Lung (tissue), 12 donors: ENCODE results near the gene LOXL1. TPM values are rescaled to one million over a fixed set of nuclear protein-coding genes. Genes with fewer than 3 reads are reported as not detected.

Experiments
- ATAC-seq: fragments of 200-7000 bp; cut with Tn5 transposase; one replicate; pipeline ENCODE4 v1.9.1; 2020; ENCODE audit warnings: moderate number of reproducible peaks; ENCODE audit not compliant: insufficient read depth, low FRiP score
- DNase-seq, 3 donors: peaks; one replicate each; pipeline ENCODE4 v3.0.0-alpha.2; 2013 to 2017
- H3K27ac ChIP-seq, 2 donors: one replicate each; pipeline ENCODE4 v1.5.1; 2013; ENCODE audit warnings: mild to moderate bottlenecking in 2 of 2, moderate library complexity in 2 of 2, control low read depth in 1 of 2, inconsistent platforms in 1 of 2, low read depth in 1 of 2, low read length in 1 of 2
- H3K27me3 ChIP-seq, 3 donors: one replicate each; pipeline ENCODE4 v1.5.1; 2013; ENCODE audit warnings: low read length in 2 of 3; ENCODE audit not compliant: control insufficient read depth in 3 of 3, insufficient read depth in 3 of 3
- H3K36me3 ChIP-seq, 4 donors: one replicate each; pipeline ENCODE4 v1.5.1; 2013; ENCODE audit warnings: low read length in 4 of 4, mild to moderate bottlenecking in 1 of 4, moderate library complexity in 1 of 4; ENCODE audit not compliant: control insufficient read depth in 4 of 4, insufficient read depth in 4 of 4
- H3K4me1 ChIP-seq, 5 donors: one replicate each; pipeline ENCODE4 v1.5.1; 2013; ENCODE audit warnings: low read length in 5 of 5, mild to moderate bottlenecking in 2 of 5, moderate library complexity in 1 of 5; ENCODE audit not compliant: control insufficient read depth in 5 of 5, insufficient read depth in 5 of 5
- H3K4me3 ChIP-seq: one replicate; pipeline ENCODE4 v1.5.1; 2013; ENCODE audit warnings: mild to moderate bottlenecking, control low read depth, moderate library complexity
- H3K9ac ChIP-seq, 2 donors: one replicate each; pipeline ENCODE4 v1.5.1; 2013; ENCODE audit warnings: low read length in 2 of 2, control low read depth in 1 of 2; ENCODE audit not compliant: insufficient read depth in 1 of 2
- H3K9me3 ChIP-seq, 4 donors: one replicate each; pipeline ENCODE4 v1.5.1; 2013; ENCODE audit warnings: low read length in 3 of 4, mild to moderate bottlenecking in 1 of 4, moderate library complexity in 1 of 4; ENCODE audit not compliant: control insufficient read depth in 4 of 4, insufficient read depth in 3 of 4
- WGBS, 2 donors: extraction: QIAGEN DNeasy Blood & Tissue Kit; methylation state at CpG; one replicate each; pipeline ENCODE4 v1.1.7; 2013; 5-methylcytosine and 5-hydroxymethylcytosine counted together
- polyA plus RNA-seq, 2 donors: library from polyadenylated mRNA; stranded (reverse); fragments of 200-250 nt; gene quantifications; one replicate each; pipeline ENCODE4 v1.2.1, GENCODE V29; 2013
- total RNA-seq, 2 donors: library from RNA; depleted of rRNA in 1 of 2; stranded (reverse); fragments of >200 nt in 1 of 2; gene quantifications; one replicate each; pipeline ENCODE4 v1.2.1, GENCODE V29; 2014 to 2021
- TF ChIP-seq, protein P1 (sequence below): IDR thresholded peaks from 2 replicates; pipeline ENCODE4 v1.5.1; 2012; ENCODE audit warnings: mild to moderate bottlenecking; ENCODE audit errors: control extremely low read depth, extremely low read depth
- donor health status: control.
- donor health status: control.
- donor health status: Bipolar disorder and iron deficiency.
- donor health status: healthy.
- donor health status: DM: yes; HTN: yes; CAD: no.

The LOXL1 gene
- total and polyA plus RNA-seq, 4 donors = 9.4 to 25.3 (median 14.3) TPM

DNA sequence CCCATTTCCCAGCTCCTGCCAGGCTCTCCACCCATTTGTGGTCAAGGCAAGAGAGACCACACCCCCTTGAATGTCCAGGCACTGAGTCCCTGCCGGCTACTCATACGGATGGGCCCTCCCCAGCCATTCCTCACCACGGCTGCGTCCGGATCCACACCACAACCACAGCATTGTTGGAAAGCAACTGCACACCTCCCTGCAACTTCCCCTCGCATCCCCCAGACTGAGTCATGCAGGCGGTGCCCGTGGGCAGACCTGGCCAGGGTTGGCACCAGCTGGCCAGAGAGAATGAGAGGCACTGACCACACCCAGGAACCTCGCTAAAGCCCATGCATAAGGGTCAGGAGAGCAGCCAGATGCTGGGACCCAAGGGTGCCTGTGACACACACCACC lies 30.5 kb downstream of the LOXL1 start:
- peaks cover 0 to 11% (median 0%) of the 10 kb centered on the region in 4 donors for H3K36me3 ChIP-seq
- H3K4me3 ChIP-seq = no peak overlapping the region
- no peak overlapping the region for H3K27ac ChIP-seq
- DNase-seq = no peak
- no peaks in the 10 kb centered on the region for H3K9me3 ChIP-seq
- no peak overlapping the region for H3K9ac ChIP-seq
- 15 to 30% methylated on average over 9 of the region's 9 CpGs for WGBS, 2 donors
- no peaks in the 10 kb centered on the region for H3K27me3 ChIP-seq
- TF ChIP-seq, protein P1, sequence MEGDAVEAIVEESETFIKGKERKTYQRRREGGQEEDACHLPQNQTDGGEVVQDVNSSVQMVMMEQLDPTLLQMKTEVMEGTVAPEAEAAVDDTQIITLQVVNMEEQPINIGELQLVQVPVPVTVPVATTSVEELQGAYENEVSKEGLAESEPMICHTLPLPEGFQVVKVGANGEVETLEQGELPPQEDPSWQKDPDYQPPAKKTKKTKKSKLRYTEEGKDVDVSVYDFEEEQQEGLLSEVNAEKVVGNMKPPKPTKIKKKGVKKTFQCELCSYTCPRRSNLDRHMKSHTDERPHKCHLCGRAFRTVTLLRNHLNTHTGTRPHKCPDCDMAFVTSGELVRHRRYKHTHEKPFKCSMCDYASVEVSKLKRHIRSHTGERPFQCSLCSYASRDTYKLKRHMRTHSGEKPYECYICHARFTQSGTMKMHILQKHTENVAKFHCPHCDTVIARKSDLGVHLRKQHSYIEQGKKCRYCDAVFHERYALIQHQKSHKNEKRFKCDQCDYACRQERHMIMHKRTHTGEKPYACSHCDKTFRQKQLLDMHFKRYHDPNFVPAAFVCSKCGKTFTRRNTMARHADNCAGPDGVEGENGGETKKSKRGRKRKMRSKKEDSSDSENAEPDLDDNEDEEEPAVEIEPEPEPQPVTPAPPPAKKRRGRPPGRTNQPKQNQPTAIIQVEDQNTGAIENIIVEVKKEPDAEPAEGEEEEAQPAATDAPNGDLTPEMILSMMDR = no peak
- H3K4me1 ChIP-seq = peaks cover under 1 to 5% (median 3%) of the 10 kb centered on the region in 5 donors
- ATAC-seq = peak; percentile 37

DNA sequence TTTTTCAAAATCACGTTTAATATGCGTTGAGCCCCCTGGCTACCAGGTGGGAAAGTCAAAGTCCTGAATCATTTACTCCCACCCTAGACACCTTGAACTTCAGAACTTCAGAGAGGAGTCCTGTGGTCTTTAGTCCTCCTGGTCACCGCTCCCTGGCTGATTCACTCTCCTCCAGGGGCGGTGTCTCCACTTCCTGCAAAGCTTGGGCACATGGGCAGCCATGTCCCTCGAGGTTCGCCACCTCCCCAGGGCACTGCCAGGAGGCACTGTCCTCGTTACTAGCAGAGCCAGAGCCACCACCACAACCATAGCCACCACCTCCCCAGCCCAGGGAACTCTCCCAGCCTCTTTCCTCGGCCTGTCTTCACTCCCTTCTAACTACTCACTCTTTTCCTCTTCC lies 31.0 kb downstream of the LOXL1 start:
- 70% methylated on average over 8 of the region's 8 CpGs for WGBS, 2 donors
- no peaks in the 10 kb centered on the region for H3K27me3 ChIP-seq
- no peak overlapping the region for H3K4me3 ChIP-seq
- no peak for ATAC-seq
- no peak overlapping the region for H3K9ac ChIP-seq
- TF ChIP-seq, protein P1 = no peak
- H3K9me3 ChIP-seq = no peaks in the 10 kb centered on the region
- peaks cover 0 to 5% (median 0%) of the 10 kb centered on the region in 4 donors for H3K36me3 ChIP-seq
- peaks cover 0 to 2% (median 0%) of the 10 kb centered on the region in 5 donors for H3K4me1 ChIP-seq
- DNase-seq = peak in 1 of 3 donors; percentile 6
- no peak overlapping the region for H3K27ac ChIP-seq

- no peak for ATAC-seq
- DNase-seq = no peak
- 86% methylated on average over 2 of the region's 2 CpGs for WGBS, 2 donors
Measured at GRCh38 chr15:73957785-73958184, 31.5 kb downstream of the LOXL1 start.

More at GRCh38 chr15:73957785-73958184, 31.5 kb downstream of the LOXL1 start:
- no peak overlapping the region for H3K9ac ChIP-seq
- H3K36me3 ChIP-seq = peaks cover 0 to under 1% (median 0%) of the 10 kb centered on the region in 4 donors
- H3K9me3 ChIP-seq = no peaks in the 10 kb centered on the region
- no peak overlapping the region for H3K27ac ChIP-seq
- H3K4me1 ChIP-seq = peaks cover 0 to 5% (median 0%) of the 10 kb centered on the region in 5 donors
- TF ChIP-seq, protein P1 = no peak
- no peaks in the 10 kb centered on the region for H3K27me3 ChIP-seq
- no peak overlapping the region for H3K4me3 ChIP-seq
